ENCODE data around the gene C1orf116.

The C1orf116 gene

GRCh38 chr1:207018707-207019106 is 13.8 kb downstream of the C1orf116 start:
- DNase-seq = no peak

DNA sequence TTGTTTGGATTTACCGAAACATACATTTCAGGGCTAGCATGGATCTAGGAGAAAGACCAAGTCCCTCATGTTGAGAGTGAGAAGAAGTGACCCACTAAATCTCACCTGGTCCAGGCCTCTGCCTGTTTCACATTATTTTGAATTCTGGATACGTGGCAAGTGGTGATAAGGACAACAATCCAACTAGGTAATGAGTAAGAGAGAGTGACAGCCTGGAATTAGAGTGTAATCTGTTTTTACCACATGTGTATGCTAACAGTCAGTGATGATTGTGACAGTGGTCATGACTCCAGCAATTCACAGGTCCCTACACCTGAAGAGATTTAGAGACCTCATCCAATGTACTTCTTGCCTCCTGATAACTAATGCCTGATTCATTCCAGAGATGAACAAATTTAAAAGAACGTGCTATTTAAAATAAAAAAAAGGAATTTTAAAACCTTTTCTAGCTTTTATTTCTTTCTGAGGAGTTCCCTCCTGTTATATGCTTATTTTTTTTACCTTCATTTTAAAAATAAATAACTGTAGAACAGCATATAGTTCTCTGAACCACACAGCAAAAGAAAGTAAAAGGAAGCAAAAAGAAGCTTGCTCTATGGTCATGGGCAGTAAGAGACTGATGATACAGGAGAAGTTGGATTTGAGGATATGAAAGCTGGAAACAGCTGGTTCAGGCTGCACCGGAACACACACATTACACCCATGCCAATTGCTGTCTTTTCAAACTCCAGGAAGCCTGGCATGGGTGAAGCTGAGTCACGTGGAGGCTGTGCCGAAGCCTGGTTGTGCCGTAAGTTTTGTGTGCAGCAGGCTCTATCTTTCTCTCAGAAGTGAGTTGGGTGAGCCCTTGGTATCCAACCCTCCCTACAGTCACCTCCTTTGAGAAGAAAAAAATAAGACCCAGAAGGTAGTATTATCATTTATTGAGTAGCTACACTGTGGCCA is 14.7 kb downstream of the C1orf116 start:
- no peak for DNase-seq

DNA sequence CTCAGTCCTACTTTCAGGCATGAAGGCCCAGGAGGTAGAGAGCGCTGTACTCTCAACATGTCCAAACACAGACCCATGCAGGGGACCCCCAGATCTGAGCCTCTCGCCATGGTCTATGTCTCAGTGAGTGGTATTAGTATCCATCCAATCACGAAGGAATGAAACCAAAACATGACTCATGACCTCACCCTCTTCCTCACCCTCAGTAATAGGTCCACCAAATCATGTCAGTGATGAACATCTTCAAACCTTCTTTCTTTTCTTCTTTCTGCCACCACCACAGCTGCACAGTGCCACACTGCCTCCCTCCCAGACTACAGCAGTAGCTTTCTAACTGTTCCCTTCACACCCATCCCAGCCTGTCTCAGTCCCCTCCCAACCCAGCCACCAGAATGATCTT is 16.8 kb downstream of the C1orf116 start:
- DNase-seq = no peak

- no peak for DNase-seq
Observed at GRCh38 chr1:207014728-207015127, 17.8 kb downstream of the C1orf116 start.

GRCh38 chr1:207013321-207014085 is 19.1 kb downstream of the C1orf116 start:
- no peak for DNase-seq

GRCh38 chr1:207010726-207011125 is 21.8 kb downstream of the C1orf116 start:
- DNase-seq = no peak

GRCh38 chr1:207009945-207010344 is 22.6 kb downstream of the C1orf116 start:
- no peak for DNase-seq

GRCh38 chr1:207009182-207009850 is 23.2 kb downstream of the C1orf116 start:
- DNase-seq = no peak

DNA sequence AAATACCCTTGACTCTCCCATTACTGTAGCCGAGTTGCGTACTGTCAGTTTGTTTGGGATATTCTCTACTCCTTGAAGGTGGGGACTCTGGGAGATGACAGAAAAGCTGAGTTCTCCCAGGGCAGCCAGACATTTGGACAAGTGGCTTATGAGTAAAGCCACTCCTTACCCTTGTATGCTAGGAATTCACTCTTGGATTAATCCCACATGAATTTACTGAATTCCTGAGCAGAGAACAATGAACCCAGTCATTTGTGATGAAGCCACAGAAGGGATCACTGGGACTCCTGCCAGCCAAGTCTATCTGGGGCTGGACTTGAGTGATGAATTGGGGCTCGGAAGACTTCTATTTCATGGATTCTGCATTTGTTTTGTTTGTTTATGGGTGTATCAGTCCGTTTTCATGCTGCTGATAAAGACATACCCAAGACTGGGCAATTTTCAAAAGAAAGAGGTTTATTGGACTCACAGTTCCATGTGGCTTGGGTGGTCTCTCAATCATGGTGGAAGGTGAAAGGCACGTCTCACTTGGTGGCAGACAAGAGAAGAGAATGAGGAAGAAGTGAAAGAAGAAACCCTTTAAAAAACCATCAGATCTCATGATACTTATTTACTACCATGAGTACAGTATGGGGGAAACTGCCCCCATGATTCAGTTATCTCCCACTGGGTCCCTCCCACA is 25.1 kb downstream of the C1orf116 start:
- peak; percentile 95 for DNase-seq

DNA sequence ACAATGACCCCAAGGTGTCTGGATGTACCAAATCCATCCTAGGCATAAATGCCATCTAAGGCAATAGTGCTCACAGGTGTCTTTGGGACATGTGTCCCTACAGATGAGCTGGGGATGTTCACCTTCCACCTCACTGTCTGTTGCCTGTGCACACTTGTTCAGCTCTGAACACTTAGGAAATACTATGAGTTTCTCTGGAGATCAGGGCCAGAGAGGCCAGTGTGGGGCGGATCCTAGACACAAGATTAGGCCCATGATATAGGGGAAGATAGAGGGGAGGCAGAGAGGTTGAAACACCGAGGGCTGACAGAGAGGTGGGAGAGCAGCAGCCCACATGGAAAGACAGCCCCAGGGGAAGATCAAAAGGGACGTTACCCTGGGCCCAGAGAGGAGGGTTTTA is 25.6 kb downstream of the C1orf116 start:
- no peak for DNase-seq

DNA sequence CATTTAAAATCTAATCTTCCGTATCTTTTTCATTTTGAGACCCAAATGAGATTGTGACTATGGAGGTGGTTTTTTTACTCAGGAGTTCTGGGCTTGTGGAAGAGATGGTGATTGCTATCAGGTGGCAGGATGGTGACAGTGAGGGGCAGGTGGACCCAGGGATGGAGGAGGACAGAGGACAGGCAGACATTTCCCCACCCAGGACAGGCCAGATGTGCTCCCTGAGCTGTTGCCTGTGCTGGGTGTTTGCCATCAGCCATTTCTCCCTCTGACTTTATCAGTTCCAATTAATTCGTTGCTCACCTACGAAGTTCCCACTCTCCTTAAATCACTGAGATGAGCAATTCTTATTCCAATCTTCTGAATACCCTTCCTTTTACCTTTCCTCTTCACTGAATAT is 26.5 kb downstream of the C1orf116 start:
- DNase-seq = no peak

DNA sequence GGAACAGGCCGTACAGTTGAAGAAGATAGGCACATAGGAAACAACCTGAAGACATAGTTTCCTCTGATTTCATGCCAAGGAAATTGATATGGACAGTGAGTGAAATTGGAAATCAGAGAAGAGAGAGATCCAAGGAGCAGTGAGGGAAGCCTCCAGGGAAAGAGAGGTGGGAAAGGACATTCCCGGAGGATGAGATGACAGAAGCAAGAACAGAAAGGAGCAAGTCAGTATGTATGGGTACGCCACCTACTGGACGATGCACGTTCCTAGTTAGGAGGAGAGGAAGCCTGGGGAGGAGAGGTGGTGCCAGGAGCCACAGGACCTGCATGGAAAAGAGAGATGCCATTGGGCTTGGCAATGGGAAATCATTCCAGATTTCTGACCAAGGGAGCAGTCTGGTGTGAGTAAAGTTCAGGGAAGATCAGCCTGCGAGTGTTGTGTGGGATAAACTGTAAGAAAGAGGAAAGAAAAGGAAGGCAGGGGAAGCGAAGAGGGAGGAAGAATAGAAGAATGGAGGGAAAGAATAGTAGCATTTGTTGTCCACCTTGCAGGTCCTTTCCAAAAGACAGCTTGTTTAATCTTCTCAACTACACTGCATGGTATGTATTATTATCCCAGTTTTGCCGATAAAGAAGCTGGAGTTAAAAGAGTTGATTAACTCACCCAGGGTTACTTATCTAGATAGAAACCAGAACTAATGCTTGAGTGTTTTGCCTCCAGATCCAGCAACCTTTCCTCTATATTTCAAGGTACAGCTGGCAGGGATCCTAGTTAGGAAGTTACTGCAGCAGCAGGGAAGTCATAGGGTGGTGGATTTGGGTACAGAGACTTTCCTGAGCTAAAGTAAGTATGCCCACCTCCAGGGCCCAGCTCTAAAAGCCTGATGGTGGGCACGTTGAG is 27.4 kb downstream of the C1orf116 start:
- peak; percentile 70 for DNase-seq

- no peak for DNase-seq
Observed at GRCh38 chr1:207003210-207003609, 29.3 kb downstream of the C1orf116 start.

DNA sequence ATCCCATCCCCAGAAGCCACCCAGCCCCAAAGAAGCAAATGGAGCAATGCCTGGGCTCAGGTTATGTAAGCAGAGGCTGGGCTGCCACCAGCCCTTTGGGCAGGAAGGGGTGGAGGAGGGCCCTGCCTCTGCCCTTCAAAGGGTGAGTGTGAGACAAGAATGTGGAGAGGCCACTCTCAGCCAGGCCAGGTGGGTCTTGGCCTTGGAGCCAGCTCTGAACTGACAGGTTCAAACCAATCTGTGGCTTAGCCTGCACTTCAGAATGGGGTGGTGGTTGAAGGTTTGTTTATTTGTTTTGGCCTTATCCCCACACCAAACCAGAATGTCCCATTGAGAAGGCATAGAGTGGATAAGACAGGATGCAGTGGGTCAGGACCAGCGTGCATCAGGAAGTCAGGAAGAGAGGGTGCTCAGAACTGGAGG is 29.8 kb downstream of the C1orf116 start:
- DNase-seq = no peak

- DNase-seq = no peak
Observed at GRCh38 chr1:207001492-207002245, 30.9 kb downstream of the C1orf116 start.

- no peak for DNase-seq
Observed at GRCh38 chr1:207000651-207001291, 31.8 kb downstream of the C1orf116 start.

DNA sequence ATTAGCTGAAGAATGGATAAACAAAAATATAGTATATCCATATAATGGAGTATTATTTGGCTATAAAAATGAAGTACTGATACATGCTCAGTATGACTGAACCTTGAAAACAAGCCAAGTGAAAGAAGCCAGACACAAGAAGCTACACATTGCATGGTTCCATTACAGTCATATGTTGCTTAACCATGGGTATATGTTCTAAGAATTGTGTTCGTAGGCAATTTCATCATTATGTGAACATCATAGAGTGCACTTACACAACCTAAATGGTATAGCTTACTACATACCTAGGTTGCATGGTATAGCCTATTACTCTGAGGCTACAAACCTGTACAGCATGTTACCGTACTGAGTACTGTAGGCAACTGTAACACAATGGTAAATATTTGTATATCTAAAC is 33.7 kb downstream of the C1orf116 start:
- DNase-seq = no peak

- DNase-seq = no peak
Observed at GRCh38 chr1:206992790-206993189, 39.8 kb downstream of the C1orf116 start.

GRCh38 chr1:206987873-206988272 is 44.7 kb downstream of the C1orf116 start:
- DNase-seq = no peak

DNA sequence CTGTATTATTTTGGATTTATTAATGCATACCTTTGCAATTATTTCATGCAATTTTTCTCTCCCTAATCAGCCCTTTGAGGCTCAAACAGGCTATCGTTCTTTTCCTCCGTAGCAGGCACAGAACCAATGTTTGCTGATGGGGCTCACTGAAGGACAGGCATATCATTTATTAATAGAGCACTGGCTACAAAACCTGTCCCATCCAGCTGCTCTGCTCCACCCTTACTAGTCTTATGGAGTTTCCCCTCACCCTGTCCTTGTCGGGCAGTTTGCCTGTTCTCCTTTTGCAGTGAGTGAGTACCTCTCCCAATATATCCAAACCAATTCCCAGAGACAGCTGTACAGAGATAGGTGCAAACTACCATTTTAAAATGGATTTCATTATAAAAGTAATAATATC is 45.7 kb downstream of the C1orf116 start:
- DNase-seq = no peak

Measured in fibroblast of skin of right quadriceps (primary cell).